ENCODE measurements around the gene HERC2.

HERC2 gene

GRCh38 chr15:28112962-28113361 lies 209.0 kb downstream of the HERC2 start:
- DNase-seq (ENCODE audit: low read depth) = no peak

- no peak for DNase-seq (ENCODE audit: low read depth)
Observed at GRCh38 chr15:28112101-28112760, 209.7 kb downstream of the HERC2 start.

GRCh38 chr15:28111543-28111942 lies 210.4 kb downstream of the HERC2 start:
- DNase-seq (ENCODE audit: low read depth) = no peak

GRCh38 chr15:28110481-28110881 lies 211.5 kb downstream of the HERC2 start:
- DNase-seq (ENCODE audit: low read depth) = no peak

GRCh38 chr15:28109626-28110455 lies 212.1 kb downstream of the HERC2 start:
- DNase-seq (ENCODE audit: low read depth) = no peak

GRCh38 chr15:28107904-28108275 lies 214.1 kb downstream of the HERC2 start:
- DNase-seq (ENCODE audit: low read depth) = no peak

- no peak for DNase-seq (ENCODE audit: low read depth)
Observed at GRCh38 chr15:28107111-28107903, 214.7 kb downstream of the HERC2 start.

- DNase-seq (ENCODE audit: low read depth) = no peak
Observed at GRCh38 chr15:28106294-28107110, 215.5 kb downstream of the HERC2 start.

- DNase-seq (ENCODE audit: low read depth) = no peak
Observed at GRCh38 chr15:28105793-28106192, 216.2 kb downstream of the HERC2 start.

- DNase-seq (ENCODE audit: low read depth) = no peak
Observed at GRCh38 chr15:28105224-28105791, 216.7 kb downstream of the HERC2 start.

- no peak for DNase-seq (ENCODE audit: low read depth)
Observed at GRCh38 chr15:28104326-28104725, 217.7 kb downstream of the HERC2 start.

GRCh38 chr15:28103831-28104230 lies 218.1 kb downstream of the HERC2 start:
- no peak for DNase-seq (ENCODE audit: low read depth)

GRCh38 chr15:28101983-28102441 lies 220.0 kb downstream of the HERC2 start:
- DNase-seq (ENCODE audit: low read depth) = no peak

- no peak for DNase-seq (ENCODE audit: low read depth)
Observed at GRCh38 chr15:28101201-28101600, 220.8 kb downstream of the HERC2 start.

- no peak for DNase-seq (ENCODE audit: low read depth)
Observed at GRCh38 chr15:28100516-28101195, 221.3 kb downstream of the HERC2 start.

GRCh38 chr15:28099555-28100140 lies 222.3 kb downstream of the HERC2 start:
- DNase-seq (ENCODE audit: low read depth) = no peak

- peak; percentile 43 for DNase-seq (ENCODE audit: low read depth)
Observed at GRCh38 chr15:28098766-28099554, 223.0 kb downstream of the HERC2 start, which contains the start of gene OCA2. Gene OCA2, minus strand, starts transcription at chr15:28099315. Its CDS starts 17,441 bp downstream, at chr15:28081874.

- DNase-seq (ENCODE audit: low read depth) = no peak
Observed at GRCh38 chr15:28098360-28098765, 223.6 kb downstream of the HERC2 start.

- DNase-seq (ENCODE audit: low read depth) = no peak
Observed at GRCh38 chr15:28097656-28098359, 224.2 kb downstream of the HERC2 start.

Measured in stimulated activated CD8-positive, alpha-beta memory T cell treated with anti-CD3 and anti-CD28 coated beads, Interleukin-12 subunit alpha, Interleukin-12 subunit beta, amount 100 ng/mL, for 1 hour (primary cell).